Stimulated activated CD4-positive, alpha-beta T cell treated with anti-CD3 and anti-CD28 coated beads, Interleukin-4, amount 100 ng/mL, for 48 hours (primary cell): Measurements from ENCODE around the gene DOCK9.

Experiments
- DNase-seq, 2 donors: peaks; one replicate each; pipeline ENCODE4 v3.0.0-alpha.2; 2020; ENCODE audit warnings: low read depth in 2 of 2

DOCK9 gene

DNA sequence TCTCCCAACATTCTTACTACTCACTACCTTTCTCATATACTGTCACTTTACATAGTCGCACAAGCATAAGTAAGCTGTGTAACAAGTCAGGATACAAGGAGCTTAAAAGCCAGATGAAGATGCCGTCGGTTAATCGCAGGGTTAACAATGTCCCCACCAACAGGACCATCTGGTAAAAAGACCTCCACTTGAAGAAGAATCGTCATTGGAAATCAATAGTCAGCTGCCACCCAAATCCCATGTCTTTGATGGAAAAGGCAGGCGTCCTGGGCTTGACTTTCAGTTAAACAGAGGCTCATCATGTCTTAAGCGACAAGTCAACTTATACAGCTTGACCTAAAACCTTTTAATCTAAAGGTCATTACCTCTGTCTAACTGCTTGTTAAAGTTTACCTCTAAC is 27.2 kb downstream of the DOCK9 start:
- no peak for DNase-seq

DNA sequence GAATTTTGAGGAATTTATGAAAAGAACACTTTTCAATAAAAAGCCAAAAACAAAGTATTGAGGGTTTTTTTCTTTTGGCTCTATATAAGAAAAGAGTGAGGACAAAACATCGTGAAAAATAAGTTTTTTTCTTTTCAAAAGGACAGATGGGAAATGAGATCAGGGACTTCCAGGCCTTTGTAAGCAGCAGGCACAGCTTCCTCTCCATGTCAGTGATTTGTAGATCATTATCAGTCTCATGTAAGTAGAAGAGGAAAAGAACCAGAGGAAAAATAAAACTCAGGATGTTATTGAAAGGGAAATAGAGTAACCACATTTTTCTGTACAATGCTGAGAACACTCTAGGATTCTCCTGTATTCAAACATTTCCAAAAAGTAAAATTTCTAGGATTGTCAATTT is 29.9 kb downstream of the DOCK9 start:
- DNase-seq = no peak

DNA sequence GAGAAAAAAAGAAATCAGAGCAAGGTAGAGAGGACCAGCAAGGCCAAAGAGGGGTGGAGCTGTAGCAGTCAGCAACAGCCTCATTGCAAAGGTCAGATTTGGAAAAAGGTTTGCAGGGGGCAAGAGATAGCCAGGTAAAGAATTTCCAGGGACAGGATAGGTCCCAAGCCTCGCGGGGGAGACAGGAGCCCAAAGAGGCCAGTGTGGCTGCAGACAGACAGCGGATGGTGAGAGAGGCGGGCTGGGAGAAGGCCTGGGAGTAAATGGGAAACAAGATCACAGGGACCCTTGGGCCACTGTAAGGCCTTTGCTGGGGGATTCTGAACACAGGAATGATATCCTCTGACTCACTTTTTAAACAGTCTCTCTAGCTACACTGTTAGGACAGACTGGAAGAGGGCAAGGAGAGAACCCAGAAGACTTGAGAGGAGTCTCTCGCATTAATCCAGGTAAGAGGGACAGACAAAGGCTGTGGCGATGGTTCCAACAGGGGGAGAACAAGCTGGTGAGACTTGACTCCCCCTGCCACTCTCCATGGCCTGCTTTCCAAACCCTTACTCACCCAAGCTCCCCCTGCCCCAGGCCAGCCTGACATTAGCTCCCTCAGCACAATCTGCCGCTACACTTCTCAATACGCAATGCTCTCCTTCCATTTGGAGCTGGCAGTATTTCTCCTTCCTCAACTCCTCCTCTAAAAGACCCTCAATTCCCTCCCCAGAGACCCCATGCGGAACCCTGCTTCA is 31.8 kb downstream of the DOCK9 start:
- no peak for DNase-seq

DNA sequence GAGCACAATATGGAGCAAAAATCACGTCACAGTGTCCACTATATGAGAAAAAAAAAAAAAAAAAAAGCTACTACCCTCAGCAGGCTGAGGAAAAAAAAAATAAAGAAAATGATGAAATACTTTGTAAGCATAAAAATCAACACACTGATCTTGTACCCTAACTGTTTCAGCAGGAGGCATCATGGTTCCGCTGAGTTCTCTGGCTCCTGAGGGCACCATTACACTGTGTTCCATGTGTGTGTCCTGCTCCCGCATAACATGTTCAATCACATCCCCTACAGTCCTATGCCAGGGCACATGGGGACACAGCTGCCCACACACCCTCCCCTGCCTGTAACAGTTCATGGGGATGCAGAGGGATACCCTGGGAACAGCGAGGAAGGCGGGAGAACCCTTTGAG is 33.5 kb downstream of the DOCK9 start:
- DNase-seq = no peak

DNA sequence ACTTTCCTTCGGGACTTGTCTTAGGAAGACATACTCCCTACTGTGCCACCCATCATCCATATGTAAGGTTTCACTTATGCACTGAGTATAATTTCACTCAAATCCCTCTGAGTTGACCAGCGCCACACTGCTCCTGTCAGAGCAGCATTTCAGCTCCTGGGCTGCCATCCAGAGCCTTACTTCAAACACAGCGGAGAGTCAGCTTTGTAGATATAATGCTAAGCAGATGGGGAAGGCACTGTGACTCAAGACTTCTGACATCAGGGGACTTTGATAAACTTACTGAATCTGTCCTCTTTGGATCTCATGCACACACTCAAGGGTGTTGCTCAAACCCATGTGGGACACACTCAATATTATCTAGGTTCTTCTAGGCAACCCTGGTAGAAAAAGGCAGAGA is 34.9 kb downstream of the DOCK9 start:
- DNase-seq = no peak

DNA sequence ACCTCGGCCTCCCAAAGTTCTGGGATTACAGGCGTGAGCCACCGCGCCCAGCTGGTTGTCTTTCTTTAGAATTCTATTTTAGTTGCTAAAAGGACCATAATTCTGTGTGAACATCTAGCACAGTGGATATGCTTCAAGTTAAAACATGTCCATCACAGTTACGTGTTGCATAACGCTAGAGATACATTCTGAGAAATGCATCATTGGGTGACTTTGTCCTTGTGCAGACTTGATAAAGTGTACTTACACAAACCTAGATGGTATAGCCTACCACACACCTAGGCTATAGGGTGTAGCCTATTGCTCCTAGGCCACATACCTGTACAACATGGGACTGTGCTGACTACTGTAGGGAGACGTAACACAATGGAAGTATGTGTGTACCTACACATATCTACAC is 35.4 kb downstream of the DOCK9 start:
- no peak for DNase-seq

DNA sequence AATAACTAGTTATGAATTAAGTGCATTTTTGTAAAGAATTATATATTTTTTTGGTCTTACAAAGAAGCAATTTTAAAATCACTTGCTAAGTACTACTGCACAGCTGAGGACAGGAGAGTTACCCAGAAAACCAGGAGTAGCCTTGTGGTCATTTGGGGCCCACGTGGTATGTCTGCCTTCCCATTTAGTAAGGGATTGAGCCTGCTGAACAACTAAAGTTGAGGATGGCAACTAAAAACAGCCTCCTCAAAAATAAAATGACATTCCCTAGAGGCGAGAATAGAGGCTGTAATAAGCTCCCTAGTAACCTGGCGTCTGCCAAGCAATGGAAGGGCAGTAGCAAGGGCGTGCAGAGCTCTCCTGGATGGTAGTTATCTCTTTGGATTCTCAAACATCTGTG is 36.3 kb downstream of the DOCK9 start:
- no peak for DNase-seq

DNA sequence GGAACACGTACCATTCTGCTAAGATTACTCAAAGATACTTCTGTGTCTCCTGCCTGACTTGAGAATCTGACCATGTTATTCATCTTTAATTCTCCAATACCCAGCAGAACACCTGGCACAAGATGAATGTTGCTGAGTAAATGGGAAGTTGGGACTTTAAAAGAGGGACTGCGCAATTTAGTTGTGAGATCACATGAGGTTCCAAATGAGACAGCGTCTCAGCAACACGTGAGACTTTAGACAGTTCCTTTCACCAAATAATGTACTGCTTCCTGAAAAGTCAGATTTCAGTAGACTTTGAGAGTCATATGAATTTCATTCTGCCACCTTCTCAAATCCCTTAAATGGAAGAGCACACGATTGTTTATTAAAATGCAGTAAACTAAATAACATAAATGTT is 36.7 kb downstream of the DOCK9 start:
- DNase-seq = no peak

DNA sequence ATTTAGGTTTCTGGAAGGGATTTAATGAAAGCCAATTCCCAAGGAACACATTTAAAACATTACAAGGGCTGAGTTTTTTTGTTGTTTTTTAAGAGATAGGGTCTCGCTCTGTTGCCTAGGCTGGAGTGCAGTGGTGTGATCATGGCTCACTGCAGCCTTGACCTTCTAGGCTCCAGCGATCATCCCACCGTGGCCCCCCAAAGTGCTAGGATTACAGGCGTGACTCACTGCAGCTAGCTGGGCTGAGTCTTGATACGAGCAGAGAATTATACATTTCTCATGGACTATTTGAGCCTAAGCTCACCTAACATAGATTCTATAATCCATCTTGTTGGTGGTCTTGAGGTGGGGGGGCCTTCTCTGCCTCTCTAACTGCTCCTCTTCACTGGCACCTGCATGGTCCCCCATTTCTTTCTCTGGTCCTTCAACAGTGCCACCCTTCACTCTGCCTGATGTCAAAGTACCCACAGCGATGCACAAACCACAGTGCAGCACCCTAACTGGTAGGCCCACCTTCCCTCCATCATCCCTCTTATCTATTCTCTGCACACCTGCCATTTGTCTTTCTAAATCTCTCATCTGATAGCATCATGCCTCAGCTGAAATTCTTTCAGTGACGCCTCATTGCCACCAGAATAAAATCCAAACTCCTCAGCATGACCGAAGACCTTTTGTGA is 37.4 kb downstream of the DOCK9 start:
- no peak for DNase-seq

DNA sequence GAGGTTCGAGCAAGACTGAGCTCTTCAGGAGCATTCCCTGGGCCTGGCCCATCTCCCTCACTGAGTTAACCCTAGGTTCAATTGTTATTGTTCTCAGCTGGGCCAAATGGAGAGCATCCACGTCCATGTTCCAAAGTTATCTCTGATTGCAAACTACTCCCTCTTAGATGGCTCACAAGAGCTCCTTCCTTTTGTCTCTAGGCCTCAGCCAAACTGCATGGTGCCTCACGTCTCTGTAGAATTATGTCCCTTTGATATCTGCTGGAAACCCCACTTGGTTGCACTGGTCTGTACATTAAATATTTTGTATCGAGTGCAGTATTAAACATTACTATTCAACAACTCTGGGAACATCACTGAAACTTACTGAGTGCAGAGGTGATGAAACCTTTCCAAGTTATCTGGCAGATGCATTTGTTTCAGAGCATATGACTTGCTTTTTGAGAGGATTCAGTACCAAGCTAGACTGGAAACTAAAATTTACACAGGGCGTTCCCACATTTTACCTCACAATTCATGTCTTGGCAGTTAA is 38.1 kb downstream of the DOCK9 start:
- DNase-seq = no peak

DNA sequence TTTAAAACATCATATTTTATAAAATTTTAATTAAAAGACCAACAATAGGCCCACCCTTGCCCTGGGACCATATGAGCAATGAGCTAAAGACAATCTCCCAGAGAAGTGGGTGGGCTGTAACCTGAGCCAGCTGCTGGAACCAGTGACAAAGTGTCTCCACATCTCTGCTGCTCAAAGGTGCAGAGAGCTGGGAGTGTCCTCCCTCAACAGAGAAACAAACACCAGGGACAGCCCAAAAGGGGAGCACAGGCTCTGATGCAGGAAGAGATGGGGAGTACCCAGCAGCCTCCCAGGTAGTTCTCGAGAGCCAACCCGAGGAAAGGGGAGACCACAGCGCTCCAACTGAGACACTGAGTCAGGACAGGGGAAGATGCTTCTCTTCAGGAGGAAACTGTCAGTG is 39.1 kb downstream of the DOCK9 start:
- DNase-seq = no peak

DNA sequence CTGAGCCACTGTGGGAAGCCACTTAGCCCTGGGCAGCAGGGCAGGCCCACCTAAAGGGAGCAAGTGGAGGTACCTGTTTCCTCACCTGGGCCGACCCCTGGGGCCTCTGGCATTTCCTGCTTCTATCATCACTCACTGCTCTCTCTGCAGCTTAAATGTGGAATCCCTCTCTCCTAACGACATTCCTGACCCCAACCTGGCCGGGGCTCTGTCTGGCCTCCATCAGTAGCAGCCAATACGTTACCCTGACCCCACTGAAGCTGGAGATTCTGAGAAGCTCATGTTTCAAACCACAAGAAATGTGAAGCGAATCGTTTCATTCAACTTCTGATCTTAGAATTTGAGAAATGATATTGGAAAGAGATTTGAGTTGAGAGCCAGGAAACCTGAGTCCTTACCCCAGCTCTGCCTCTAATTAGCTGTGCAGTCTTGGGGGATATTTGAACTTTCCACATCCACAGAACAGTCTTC is 39.9 kb downstream of the DOCK9 start:
- no peak for DNase-seq

DNA sequence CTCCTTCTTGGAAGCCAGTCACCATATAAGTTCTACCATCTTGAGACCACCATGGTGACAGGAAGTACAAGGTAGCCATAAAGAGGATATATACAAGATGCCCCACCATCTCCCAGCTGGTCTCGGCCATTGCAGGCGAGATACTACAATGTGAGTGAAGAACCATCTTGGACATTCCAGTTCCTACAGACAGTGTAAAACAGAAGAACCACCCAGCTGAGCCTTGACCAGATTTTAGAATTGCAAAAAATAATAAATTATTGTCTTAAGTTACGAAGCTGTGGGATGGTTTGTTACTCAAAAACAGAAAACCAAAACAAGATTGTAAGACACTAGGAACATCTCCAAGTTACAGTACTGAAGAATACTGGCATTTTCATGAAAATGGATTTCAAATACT is 43.6 kb downstream of the DOCK9 start:
- DNase-seq = no peak

DNA sequence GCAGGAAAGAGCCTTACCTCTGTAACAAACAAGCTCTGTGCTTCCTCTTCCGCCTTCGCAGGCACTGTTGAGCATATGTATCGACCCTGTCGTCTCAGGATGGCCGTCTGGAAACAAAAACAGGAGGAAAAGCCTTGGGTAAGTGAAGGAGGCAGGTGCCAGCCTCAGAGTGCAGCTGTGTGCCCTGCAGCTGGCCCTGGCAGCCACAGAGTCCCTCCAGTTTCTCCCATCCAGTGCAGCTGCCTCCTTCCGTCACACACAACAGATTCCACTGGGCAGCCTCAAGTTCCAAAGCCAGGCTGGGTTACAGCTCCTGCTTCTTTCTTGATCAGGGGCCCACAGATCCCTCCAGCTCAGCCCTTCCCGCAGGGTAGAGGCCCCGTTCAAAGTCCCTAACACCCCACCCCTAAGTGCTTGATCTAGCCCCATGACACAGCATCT is 47.7 kb downstream of the DOCK9 start:
- DNase-seq = no peak

DNA sequence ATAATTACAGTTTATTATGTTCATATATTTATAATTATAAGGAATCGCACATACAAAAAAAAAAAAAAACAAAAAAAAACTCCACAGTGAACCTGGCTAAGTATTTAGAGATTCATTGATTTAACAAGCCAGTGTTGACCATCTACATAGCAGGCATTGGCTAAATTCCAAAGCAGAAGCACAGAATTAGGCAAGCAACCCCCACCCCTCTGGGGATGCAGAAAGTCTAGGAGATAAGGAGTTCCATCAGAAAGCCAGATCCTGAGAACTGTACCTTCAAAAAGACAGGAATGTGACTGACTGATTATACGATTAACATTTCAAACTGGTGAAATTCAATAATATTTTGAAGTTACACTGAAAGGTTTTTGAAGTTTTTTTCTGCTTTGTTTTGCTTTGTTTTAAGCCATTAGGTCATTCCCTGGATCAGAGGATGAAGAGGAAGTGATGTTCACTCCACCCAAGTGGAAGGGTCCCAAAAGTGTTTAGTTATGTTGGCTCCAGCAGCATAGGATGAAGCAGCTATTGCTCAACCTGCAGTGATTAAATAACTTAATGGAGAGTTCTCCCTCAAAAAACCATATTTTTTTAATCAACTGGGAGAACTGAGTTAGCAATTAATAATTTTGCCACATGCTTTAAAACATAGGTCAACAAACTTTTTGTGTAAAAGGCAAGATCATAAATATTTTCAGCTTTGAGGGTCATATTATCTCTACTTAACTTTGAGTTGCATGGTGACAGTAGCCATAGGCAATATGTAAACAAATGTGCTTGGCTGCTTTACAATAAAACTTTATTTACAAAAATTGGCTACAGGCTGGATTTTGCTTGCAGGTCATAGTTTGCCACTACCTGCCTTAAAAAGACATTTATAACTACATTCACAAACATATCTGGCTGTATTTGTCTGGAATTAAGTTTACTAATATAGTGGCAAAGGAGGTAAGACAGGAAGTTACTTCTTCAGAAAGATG is 49.6 kb downstream of the DOCK9 start:
- no peak for DNase-seq

DNA sequence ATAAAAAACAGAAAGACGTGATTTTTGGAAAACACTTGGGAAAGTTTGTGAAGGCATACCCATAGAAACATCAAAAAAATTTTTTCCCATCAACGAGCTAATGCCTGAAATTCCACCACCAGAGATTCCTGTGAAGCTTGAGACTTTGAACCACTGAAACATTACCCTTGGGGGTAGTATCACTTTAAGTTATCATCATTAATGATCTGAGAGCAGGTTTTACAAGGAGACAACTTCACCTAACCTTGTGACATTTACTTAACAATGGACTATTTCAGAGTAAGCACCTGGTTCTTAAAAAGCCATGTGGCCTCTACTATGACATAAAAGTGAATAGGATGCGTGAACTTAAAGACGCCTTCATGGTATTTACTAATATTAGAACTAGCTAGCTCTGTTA is 51.9 kb downstream of the DOCK9 start:
- no peak for DNase-seq

DNA sequence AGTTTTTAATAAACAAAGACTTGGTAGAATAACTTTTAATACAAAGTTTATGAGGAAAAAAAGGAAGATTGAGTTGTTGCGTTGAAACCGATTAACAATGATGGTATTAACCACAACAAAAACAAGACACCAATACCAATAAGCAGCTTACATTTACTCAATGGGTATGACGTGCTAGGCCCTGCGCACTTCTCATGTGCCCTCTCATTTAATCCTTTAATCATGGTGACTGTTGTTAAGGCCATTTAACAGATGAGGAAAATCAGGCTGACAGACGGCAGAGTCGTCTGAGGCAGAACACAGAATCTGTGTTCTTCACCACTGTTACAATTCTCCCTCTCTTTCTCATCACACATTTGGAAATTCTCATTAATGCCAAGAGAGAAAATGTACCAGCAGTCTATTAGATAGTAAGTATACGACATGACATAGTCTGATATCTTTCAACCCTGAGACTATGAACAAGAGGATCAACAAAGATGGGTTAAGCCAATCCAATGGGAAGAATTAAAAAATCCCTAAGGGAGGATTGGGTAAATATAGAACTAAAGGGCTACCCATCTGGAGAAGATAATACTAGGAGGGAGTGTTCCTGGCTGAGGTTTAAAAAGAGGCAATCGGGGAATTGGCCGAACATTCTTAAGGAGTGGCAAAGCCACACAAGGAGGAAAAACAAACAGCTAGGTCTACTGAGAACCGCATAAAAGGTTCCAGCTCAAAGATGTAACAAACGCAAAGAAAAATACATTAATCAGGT is 54.0 kb downstream of the DOCK9 start:
- DNase-seq = no peak

DNA sequence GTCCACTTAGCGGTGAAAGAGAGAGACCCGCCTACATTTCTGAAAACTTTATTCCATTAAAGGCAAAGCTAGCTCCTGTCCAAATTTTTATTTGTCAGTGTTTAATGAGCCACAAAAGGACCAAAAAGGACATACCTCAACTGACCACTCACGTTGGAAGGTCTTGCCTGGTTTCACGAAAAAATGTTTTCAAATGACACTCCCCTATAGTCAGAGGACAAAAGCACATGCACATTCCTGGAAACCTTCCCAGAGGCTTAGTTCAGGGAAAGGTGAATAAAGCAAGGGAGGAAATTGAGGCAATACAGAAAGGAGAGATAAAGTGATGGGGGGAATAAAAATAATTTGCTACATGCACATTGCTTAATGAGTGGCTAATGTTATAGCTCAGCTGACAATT is 55.6 kb downstream of the DOCK9 start:
- DNase-seq = no peak

DNA sequence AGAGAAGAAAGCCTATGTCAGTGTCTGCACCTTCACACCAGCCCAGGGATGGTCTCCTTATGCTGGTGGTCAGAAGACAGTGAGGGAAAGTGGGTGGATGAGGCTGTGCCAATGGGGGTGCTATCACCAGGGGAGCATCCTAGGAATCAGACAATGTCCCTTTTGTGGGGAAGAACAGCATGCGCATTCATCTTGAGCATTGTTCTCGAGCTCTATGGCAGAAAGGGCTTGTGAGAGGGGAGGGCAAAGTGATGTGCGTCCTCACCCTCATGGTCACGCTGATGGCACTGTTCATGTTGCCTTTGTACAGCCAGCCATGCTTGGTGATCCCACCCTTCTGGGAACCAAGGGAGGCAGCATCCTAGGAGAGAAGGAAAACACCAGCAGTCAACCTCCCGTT is 56.1 kb downstream of the DOCK9 start:
- no peak for DNase-seq

DNA sequence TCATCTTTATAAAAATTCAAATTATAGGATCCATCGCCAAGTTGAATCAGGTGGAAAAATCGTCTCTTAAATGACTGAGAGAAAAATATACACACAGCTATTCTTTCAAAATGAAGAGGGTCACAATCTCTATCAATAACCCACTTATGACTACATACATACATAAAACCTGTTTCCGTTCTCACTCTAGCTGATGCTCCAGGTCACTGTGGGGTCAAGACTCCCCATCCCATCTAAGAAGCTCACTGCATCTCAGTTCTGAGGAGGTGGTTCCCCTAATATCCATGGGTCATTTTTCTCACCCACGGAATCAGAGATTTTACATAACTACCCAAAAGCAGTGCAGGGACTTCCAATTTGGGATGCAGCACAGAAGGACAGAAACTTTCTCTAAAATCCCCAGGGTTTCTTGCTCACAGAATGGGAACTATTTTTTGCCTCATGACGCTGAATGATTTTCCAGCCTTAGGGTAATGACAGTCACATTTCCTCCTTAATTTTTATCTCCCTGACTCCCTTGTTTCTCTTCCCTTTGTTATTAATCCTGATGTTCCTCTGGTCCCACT is 56.8 kb downstream of the DOCK9 start:
- DNase-seq = no peak

DNA sequence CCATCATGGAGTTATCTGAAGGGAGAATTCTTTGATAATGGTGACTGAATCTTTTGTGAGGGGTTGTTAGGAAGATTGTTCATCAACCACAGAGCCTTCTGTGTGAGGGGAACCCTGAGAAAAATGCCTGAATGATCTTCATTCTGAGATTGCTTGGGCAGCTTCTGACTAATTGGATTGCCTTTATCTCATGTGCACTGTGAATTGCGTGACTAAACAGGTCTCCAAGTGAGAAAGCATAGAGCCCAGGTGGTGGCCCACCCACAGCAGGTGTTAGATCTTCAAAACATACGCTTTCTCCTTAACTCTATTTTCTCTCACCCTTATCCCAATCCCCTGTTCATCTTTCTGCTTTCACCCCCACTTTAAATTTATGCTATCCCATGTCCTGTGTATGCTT is 58.3 kb downstream of the DOCK9 start:
- peak in 1 of 2 donors; percentile 26 for DNase-seq
